Natural killer cell treated with Interleukin-12 subunit alpha and Interleukin-12 subunit beta and Interleukin-15 and Interleukin-18, amount 100 ng/mL, for 72 hours (primary cell): ENCODE data around the gene TIAM1. TPM values are rescaled to one million over a fixed set of nuclear protein-coding genes. Genes with fewer than 3 reads are reported as not detected.

Source experiments
- ATAC-seq, 2 donors: fragments of 150-1000 bp; cut with Tn5 transposase in 1 of 2; sonication (Bioruptor Pico), chemical (Tn5 transposase) in 1 of 2; 2 replicates each; pipeline ENCODE4 v1.10.0; 2021
- DNase-seq: peaks from one replicate; pipeline ENCODE4 v3.0.0; 2022; ENCODE audit warnings: low spot score
- H3K27ac Mint-ChIP-seq, 2 donors: 1 replicate in 1 of 2; 2 replicates in 1 of 2; pipeline ENCODE4 v1.8.0; 2022; ENCODE audit warnings: mixed read lengths in 2 of 2, mild to moderate bottlenecking in 1 of 2, moderate library complexity in 1 of 2
- H3K27me3 Mint-ChIP-seq, 2 donors: 1 replicate in 1 of 2; 2 replicates in 1 of 2; pipeline ENCODE4 v1.8.0; 2022; ENCODE audit warnings: mixed read lengths in 2 of 2
- H3K36me3 Mint-ChIP-seq: one replicate; pipeline ENCODE4 v1.8.0; 2022; ENCODE audit warnings: mixed read lengths
- H3K4me1 Mint-ChIP-seq, 2 donors: 1 replicate in 1 of 2; 2 replicates in 1 of 2; pipeline ENCODE4 v1.8.0; 2022; ENCODE audit warnings: low read depth in 2 of 2, mixed read lengths in 2 of 2, mild to moderate bottlenecking in 1 of 2
- H3K4me3 Mint-ChIP-seq: one replicate; pipeline ENCODE4 v1.8.0; 2022; ENCODE audit warnings: mixed read lengths
- H3K9me3 Mint-ChIP-seq: 2 replicates; pipeline ENCODE4 v1.8.0; 2022; ENCODE audit warnings: mixed read lengths
- total RNA-seq, 2 donors: library from RNA; stranded (reverse); gene quantifications; one replicate each; pipeline ENCODE4 v1.2.3, GENCODE V29; 2022

Gene TIAM1
- total RNA-seq, 2 donors from 2014 or later: 57.4 to 125 TPM

DNA sequence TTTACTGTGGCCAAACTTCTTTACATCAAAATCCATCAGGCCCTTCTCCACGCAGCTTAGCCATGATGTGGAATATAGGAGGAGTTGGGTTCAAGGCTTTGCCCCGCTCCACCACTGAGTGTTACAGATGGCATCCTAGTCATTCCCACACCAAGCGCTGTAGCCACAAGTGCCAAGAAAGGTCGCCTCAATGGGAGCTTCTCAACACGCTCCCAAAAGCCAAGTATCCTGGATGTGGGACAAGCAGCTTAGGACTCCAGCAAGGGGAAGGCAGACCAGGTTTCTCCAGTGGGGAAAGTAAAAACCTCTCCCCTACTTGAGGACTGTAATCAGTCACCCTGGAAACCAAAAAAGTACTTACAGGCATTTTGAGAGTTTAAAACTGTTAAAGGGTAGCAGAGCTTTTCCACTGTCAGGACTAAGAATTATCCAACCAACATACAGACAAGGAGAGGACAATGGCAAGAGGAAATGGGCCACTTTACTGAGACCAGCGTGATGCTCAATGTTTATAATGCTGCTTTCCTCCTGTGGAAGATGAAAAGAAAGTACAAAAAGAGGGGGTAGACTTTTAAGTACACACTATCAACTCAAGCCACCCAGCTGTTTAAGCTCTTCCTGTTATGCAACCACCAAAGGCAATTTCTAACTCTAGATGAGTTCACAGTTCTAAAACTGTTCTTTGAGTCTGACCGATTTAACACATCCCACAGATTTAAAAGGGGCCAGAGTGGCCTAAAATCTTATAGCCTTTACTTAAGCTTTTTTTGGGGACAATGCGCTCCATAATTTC lies 185.1 kb downstream of the TIAM1 start:
- H3K4me3 Mint-ChIP-seq: no peak overlapping the region
- DNase-seq (no peak), ATAC-seq (no peak)
- H3K36me3 Mint-ChIP-seq: peaks cover 12% of the 10 kb centered on the region
- no peak overlapping the region for H3K27ac Mint-ChIP-seq
- peaks cover 3% of the 10 kb centered on the region for H3K9me3 Mint-ChIP-seq
- H3K27me3 Mint-ChIP-seq: peaks cover 0 to 8% of the 10 kb centered on the region in 2 donors
- peaks cover 7 to 21% of the 10 kb centered on the region in 2 donors for H3K4me1 Mint-ChIP-seq

DNA sequence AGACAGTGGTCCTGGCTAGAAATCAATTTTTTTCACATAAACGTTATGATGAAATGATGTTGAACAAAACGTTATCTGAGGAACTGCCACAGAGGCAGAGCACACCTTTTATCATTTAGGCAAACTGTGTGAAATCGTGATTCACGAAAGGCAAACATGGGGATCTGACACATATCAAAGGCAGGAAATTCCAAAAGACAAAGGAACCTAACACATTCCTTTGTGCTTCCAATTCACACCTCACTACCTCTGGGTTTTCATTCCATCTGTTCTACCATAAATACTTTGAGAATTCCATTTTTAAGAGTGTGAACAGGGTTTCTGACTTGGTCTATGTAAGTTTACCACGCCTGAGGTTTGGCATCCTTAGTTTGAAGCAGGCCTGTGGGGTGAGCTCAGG lies 186.3 kb downstream of the TIAM1 start:
- Mint-ChIP-seq H3K4me1 (peaks cover 7 to 21% of the 10 kb centered on the region in 2 donors), H3K27ac (no peak overlapping the region), H3K27me3 (peaks cover 0 to 6% of the 10 kb centered on the region in 2 donors), H3K9me3 (peaks cover 3% of the 10 kb centered on the region), H3K4me3 (no peak overlapping the region), H3K36me3 (peaks cover 7% of the 10 kb centered on the region)
- ATAC-seq (no peak), DNase-seq (no peak)

DNA sequence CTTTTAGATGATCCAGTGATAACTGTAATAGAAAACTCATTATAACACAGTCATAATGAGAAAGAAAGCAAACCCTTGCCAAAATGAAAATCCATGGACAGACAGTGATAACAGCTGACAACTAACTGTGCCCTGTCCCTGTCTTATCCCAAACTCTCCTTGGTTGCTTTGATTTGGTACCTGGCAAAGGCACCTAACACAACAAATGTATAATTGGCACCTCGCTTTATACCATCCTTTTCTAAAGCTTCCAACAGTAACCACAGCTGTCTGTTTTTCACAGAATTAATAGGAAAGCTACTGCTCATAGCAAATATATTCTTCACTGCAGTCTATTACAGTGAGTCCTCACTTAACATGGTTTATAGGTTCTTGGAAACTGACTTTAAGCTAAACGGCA lies 187.4 kb downstream of the TIAM1 start:
- H3K36me3 Mint-ChIP-seq: peaks cover 7% of the 10 kb centered on the region
- peaks cover 7 to 20% of the 10 kb centered on the region in 2 donors for H3K4me1 Mint-ChIP-seq
- peaks cover 0 to 2% of the 10 kb centered on the region in 2 donors for H3K27me3 Mint-ChIP-seq
- peaks cover 3% of the 10 kb centered on the region for H3K9me3 Mint-ChIP-seq
- H3K4me3 Mint-ChIP-seq: no peak overlapping the region
- ATAC-seq (no peak), DNase-seq (no peak)
- no peak overlapping the region for H3K27ac Mint-ChIP-seq

DNA sequence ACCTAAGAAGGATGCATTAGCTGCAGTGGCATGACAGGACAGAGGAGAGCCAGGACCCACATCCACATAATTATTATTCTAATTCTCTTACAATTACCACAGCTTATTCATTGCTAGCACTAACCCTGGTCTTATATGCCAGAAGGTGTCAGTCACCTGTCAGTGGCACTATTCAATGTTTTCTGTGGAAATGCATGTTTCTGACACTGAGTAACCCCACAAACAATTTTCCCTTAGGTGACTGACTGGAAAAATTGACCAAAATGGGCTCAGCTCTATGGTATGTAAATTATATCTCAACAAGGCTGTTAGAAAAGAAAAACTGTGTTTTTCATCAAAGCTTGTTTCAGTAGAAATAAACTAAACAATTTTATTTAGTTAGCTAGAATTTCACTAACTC lies 187.9 kb downstream of the TIAM1 start:
- no peak for ATAC-seq
- Mint-ChIP-seq H3K4me3 (no peak overlapping the region), H3K4me1 (peaks cover 7 to 20% of the 10 kb centered on the region in 2 donors), H3K27ac (no peak overlapping the region), H3K27me3 (peaks cover 0 to 2% of the 10 kb centered on the region in 2 donors), H3K36me3 (peaks cover 12% of the 10 kb centered on the region), H3K9me3 (peaks cover 3% of the 10 kb centered on the region)
- DNase-seq: no peak

DNA sequence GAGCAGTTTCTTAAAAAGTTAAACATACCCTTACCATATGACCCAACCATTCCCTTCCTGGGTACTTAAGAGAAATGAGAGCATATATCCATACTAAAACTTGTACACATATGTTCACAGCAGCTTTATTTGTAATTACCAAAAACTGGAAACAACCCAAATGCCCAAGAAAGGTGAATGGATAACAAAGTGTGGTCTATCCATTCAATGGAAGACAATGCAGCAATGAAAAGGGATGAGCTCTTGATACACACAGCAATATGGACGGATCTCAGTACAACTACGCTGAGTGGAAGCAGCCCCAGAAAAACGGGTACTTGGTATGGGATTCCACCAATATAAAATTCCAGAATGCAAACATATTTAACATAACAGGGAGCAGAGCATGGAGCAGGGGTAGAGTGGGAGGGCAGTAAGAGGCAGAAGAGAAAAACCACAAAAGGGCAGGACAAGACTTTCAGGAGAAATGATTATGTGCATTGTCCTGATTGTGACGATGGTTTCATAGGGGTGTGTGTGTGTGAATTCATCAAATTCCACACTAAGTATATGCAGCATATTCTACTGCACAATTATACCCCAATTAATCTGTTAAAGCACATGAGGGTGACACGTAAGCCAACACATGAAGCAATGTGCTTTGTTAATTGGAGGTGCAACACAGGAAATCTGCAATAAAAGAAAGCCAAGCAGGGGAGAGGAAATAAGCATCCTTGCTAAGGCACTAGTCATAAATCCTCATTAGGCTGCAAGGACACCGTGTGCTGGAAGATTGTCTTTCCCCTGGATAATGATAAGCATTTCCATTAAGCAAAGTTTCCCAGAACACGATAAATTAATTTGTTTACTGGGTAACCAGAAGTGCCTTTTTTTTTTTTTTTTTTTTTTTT lies 192.7 kb downstream of the TIAM1 start:
- ATAC-seq (no peak), DNase-seq (no peak)
- Mint-ChIP-seq H3K4me1 (peaks cover 0 to 6% of the 10 kb centered on the region in 2 donors), H3K9me3 (peaks cover 3% of the 10 kb centered on the region), H3K36me3 (peaks cover 24% of the 10 kb centered on the region), H3K27me3 (peaks cover 0 to 7% of the 10 kb centered on the region in 2 donors), H3K4me3 (no peak overlapping the region), H3K27ac (no peak overlapping the region)

DNA sequence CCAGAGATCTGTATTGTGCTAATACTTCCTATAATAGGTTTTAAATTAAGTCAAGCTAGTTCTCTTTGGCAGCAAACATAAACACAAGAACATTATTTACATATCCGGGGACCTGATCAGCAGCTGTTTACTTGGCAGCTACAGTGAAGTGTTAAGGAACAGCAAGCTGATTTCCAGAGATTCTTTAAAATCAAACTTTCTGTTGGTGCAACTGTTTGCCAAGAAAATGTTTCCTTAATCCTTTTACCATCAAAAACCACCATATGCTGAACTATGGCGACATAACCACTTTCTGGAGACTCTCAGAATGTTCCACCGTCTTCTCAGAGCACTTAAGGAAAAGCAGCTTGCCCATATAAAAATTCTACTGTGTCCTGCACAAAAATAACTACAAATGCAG lies 198.8 kb downstream of the TIAM1 start:
- no peaks in the 10 kb centered on the region for H3K9me3 Mint-ChIP-seq
- H3K36me3 Mint-ChIP-seq: peaks cover 10% of the 10 kb centered on the region
- no peak for ATAC-seq

DNA sequence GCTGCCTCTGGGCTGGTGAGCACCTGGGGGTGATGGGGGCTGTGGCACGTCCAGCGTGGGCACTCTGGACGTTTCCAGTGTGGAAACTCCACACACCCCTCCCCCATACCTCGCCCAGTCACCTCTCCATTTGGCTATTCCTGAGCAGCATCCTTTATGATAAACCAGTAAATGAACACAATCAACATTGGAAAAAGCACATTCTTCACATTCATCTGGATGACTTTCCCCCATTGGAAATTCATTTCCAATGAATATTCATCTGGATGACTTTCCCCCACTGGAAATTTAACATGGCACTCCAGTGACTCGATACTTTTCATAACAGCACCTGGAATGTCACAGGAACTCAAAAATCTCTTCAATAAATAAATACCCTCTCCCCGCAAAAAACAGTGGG lies 201.0 kb downstream of the TIAM1 start:
- Mint-ChIP-seq H3K4me3 (no peak overlapping the region), H3K27me3 (peaks cover 6 to 9% of the 10 kb centered on the region in 2 donors), H3K27ac (no peak overlapping the region), H3K36me3 (peaks cover 7% of the 10 kb centered on the region), H3K9me3 (no peaks in the 10 kb centered on the region), H3K4me1 (peaks cover 0 to 5% of the 10 kb centered on the region in 2 donors)
- ATAC-seq: no peak
- no peak for DNase-seq

More for the DNA sequence above, 198.8 kb downstream of the TIAM1 start:
- Mint-ChIP-seq H3K4me3 (no peak overlapping the region), H3K27me3 (peaks cover 3 to 7% of the 10 kb centered on the region in 2 donors), H3K4me1 (peaks cover 0 to 5% of the 10 kb centered on the region in 2 donors), H3K27ac (no peak overlapping the region)
- DNase-seq: no peak

DNA sequence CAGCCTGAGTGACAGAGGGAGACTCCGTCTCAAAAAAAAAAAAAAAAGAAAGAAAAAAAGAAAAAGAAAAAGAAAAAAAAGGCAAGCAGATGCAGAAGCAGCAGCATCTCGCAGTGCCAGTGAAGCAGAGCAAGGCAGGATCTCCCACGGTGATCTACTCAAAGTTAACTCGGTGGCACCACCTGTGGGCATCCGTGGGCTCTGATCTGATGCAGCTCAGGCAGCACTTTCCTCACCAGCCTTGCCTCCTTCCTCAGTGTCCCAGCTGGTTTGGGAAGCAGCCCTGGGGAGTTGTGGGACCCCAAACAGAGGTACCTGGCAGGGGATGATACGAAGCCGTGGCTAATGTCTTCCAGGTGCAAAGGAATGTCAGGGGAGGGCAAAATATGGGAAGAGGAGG lies 201.5 kb downstream of the TIAM1 start:
- no peak overlapping the region for H3K27ac Mint-ChIP-seq
- peaks cover 0 to 5% of the 10 kb centered on the region in 2 donors for H3K4me1 Mint-ChIP-seq
- no peak for DNase-seq
- peaks cover 6 to 8% of the 10 kb centered on the region in 2 donors for H3K27me3 Mint-ChIP-seq
- no peak for ATAC-seq
- no peaks in the 10 kb centered on the region for H3K9me3 Mint-ChIP-seq
- H3K4me3 Mint-ChIP-seq: no peak overlapping the region
- peaks cover 6% of the 10 kb centered on the region for H3K36me3 Mint-ChIP-seq

DNA sequence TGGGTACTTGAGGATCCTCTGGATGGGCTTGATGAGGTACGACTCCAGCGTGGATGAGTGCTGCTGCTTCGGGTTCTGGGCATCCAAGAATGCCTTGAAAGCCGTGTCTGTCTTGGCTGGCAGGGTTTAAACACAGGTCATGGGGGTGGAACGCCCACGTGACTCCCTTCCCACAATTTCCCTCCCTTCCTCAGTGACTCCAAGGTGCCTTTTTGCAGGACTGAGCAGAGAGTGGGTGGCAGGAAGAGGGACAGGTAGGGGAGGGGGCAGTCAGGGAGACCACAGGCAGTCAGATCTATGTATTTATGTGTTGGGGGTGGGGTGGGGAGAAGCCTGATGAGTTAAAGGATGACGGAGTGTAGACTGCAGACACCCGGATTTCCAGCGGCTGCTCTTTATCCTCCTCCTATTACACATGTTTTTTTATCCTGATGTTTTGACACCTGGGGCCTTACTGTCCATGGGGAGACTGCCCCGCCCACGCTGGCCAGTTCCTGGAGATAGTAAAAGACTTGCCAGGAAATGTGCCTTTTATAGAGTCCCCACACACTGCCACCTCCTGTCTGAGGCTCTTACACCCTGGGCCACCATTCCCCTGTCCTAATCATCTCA lies 202.6 kb downstream of the TIAM1 start:
- Mint-ChIP-seq H3K4me3 (no peak overlapping the region), H3K27me3 (peaks cover 8 to 13% of the 10 kb centered on the region in 2 donors), H3K9me3 (no peaks in the 10 kb centered on the region), H3K27ac (no peak overlapping the region), H3K4me1 (peaks cover 0 to 5% of the 10 kb centered on the region in 2 donors), H3K36me3 (peaks cover 6% of the 10 kb centered on the region)
- ATAC-seq (no peak), DNase-seq (no peak)

DNA sequence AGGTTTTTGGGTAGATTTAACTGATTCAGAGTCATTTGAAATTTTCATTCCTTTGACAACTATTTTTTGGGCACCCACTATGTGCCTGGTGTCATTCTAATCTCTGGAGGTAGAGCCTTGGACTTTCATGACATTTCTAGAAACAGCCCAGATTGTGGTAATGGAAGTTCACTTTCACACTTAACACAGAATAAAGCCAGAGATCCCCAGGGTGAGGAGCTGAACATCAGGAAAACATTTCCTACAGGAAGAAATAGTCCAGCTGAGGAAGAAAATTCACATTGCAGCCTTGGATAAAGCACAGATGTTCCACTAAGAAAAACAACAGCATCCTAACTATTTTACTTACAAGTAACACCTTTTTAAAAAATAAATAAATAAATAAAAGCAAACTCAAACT lies 203.4 kb downstream of the TIAM1 start:
- H3K27ac Mint-ChIP-seq: no peak overlapping the region
- peaks cover 8 to 13% of the 10 kb centered on the region in 2 donors for H3K27me3 Mint-ChIP-seq

DNA sequence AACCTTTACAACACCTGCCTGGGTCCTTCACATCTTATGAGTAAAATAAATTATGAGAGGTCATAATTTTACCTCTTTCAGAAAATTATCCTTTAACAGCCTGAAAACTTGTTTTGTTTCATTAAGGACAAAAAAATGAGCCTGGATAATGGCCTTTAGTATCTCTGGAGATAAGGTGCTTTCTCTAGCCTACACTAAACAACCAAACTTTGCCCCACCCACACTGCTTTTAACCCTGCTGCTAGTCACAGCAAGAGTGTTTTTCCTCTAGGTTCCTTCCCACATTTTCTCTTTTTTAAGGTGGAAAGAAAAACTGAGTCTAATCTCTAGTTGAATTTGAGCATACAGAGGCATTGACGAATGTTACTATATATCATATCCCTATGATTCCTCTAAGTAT lies 204.0 kb downstream of the TIAM1 start:
- peaks cover 10% of the 10 kb centered on the region for H3K36me3 Mint-ChIP-seq

More for the DNA sequence above, 203.4 kb downstream of the TIAM1 start:
- Mint-ChIP-seq H3K9me3 (no peaks in the 10 kb centered on the region), H3K36me3 (peaks cover 6% of the 10 kb centered on the region), H3K4me1 (peaks cover 0 to 5% of the 10 kb centered on the region in 2 donors), H3K4me3 (no peak overlapping the region)
- no peak for DNase-seq
- no peak for ATAC-seq

DNA sequence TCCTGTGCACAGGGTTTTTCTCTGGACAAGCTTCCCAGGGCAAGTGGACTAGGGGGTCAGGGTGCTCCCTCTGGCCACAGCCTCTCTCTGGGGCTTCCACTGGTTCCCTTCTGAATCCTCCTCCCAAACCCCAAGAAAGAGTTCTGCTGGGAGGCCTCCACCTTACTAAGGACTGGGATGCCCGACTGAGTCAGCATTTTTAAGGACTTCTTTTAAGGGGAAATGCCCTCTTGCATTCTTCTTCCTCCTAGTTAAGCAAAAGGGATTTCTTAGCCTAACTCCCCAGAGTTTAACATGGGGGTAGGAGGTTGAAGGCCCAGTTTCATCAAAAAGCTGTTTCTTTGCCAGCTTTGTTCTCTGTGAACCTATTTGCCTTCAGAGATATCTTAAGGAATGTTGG lies 206.1 kb downstream of the TIAM1 start:
- peaks cover 6 to 16% of the 10 kb centered on the region in 2 donors for H3K4me1 Mint-ChIP-seq
- no peak overlapping the region for H3K27ac Mint-ChIP-seq

More for the DNA sequence above, 204.0 kb downstream of the TIAM1 start:
- H3K9me3 Mint-ChIP-seq: no peaks in the 10 kb centered on the region
- peaks cover 13 to 16% of the 10 kb centered on the region in 2 donors for H3K27me3 Mint-ChIP-seq
- DNase-seq (no peak), ATAC-seq (no peak)
- H3K4me1 Mint-ChIP-seq: peaks cover 0 to 5% of the 10 kb centered on the region in 2 donors
- no peak overlapping the region for H3K27ac Mint-ChIP-seq
- no peak overlapping the region for H3K4me3 Mint-ChIP-seq

DNA sequence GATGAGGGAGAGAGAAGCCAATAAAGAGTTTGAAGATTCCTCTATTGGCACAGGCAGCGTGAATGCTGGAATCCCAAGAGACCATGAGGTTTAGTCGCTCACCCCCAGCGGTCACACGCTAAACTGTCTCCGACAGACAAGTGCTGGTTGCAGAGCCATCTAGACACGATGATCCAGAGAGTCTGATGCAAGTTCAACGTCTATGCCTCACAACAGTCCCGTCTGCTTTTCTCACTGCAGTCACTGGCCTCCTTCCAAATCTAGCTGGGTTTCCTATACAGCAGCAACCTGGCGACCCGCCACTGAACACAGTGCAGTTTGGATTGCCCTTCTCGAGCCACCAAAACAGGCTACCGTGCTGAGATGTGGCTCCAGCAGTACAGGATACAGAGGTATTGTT lies 207.2 kb downstream of the TIAM1 start:
- DNase-seq: no peak
- H3K27ac Mint-ChIP-seq: no peak overlapping the region
- peaks cover 17 to 24% of the 10 kb centered on the region in 2 donors for H3K4me1 Mint-ChIP-seq
- peaks cover 19 to 28% of the 10 kb centered on the region in 2 donors for H3K27me3 Mint-ChIP-seq
- H3K36me3 Mint-ChIP-seq: peaks cover 16% of the 10 kb centered on the region
- no peak overlapping the region for H3K4me3 Mint-ChIP-seq
- H3K9me3 Mint-ChIP-seq: no peaks in the 10 kb centered on the region
- ATAC-seq: no peak

More for the DNA sequence above, 206.1 kb downstream of the TIAM1 start:
- DNase-seq (no peak), ATAC-seq (no peak)
- H3K9me3 Mint-ChIP-seq: no peaks in the 10 kb centered on the region
- no peak overlapping the region for H3K4me3 Mint-ChIP-seq
- peaks cover 18 to 23% of the 10 kb centered on the region in 2 donors for H3K27me3 Mint-ChIP-seq
- H3K36me3 Mint-ChIP-seq: peaks cover 16% of the 10 kb centered on the region
